Stimulated activated CD8-positive, alpha-beta memory T cell treated with anti-CD3 and anti-CD28 coated beads, Interleukin-2, amount 100 ng/mL, for 48 hours (primary cell): ENCODE data around the gene ABTB2.

Source experiments
- DNase-seq, 2 donors: peaks; one replicate each; pipeline ENCODE4 v3.0.0-alpha.2; 2020; ENCODE audit warnings: low read depth in 2 of 2

The ABTB2 gene

GRCh38 chr11:34148504-34149165 is 209.2 kb downstream of the ABTB2 start:
- DNase-seq = no peak

- no peak for DNase-seq
Observed at GRCh38 chr11:34147581-34147980, 210.2 kb downstream of the ABTB2 start.

- DNase-seq = no peak
Observed at GRCh38 chr11:34146866-34147265, 210.9 kb downstream of the ABTB2 start.

GRCh38 chr11:34146411-34146810 is 211.4 kb downstream of the ABTB2 start:
- no peak for DNase-seq

- no peak for DNase-seq
Observed at GRCh38 chr11:34145847-34146381, 211.9 kb downstream of the ABTB2 start.

GRCh38 chr11:34145073-34145472 is 212.7 kb downstream of the ABTB2 start:
- no peak for DNase-seq

- DNase-seq = no peak
Observed at GRCh38 chr11:34143048-34143447, 214.8 kb downstream of the ABTB2 start.

- DNase-seq = no peak
Observed at GRCh38 chr11:34140149-34140548, 217.7 kb downstream of the ABTB2 start.

- no peak for DNase-seq
Observed at GRCh38 chr11:34139346-34139745, 218.5 kb downstream of the ABTB2 start.

GRCh38 chr11:34136420-34136819 is 221.4 kb downstream of the ABTB2 start:
- no peak for DNase-seq

GRCh38 chr11:34135439-34135838 is 222.4 kb downstream of the ABTB2 start:
- no peak for DNase-seq

- DNase-seq = no peak
Observed at GRCh38 chr11:34134765-34135164, 223.0 kb downstream of the ABTB2 start.

- DNase-seq = no peak
Observed at GRCh38 chr11:34132261-34132965, 225.4 kb downstream of the ABTB2 start.

GRCh38 chr11:34128824-34129223 is 229.0 kb downstream of the ABTB2 start:
- no peak for DNase-seq

GRCh38 chr11:34126959-34127848 is 230.6 kb downstream of the ABTB2 start:
- DNase-seq = no peak

- no peak for DNase-seq
Observed at GRCh38 chr11:34124885-34125668, 232.7 kb downstream of the ABTB2 start.

- no peak for DNase-seq
Observed at GRCh38 chr11:34120651-34121050, 237.2 kb downstream of the ABTB2 start.

- DNase-seq = no peak
Observed at GRCh38 chr11:34114471-34114870, 243.3 kb downstream of the ABTB2 start.

GRCh38 chr11:34114014-34114413 is 243.8 kb downstream of the ABTB2 start:
- DNase-seq = no peak

GRCh38 chr11:34111722-34112270 is 246.0 kb downstream of the ABTB2 start:
- DNase-seq = no peak

- no peak for DNase-seq
Observed at GRCh38 chr11:34105957-34106504, 251.8 kb downstream of the ABTB2 start.
